CD14-positive monocyte (primary cell): ENCODE measurements around the gene PFKFB1. TPM values are rescaled to one million over a fixed set of nuclear protein-coding genes. Genes with fewer than 3 reads are reported as not detected.

ENCODE experiments used
- DNase-seq, 3 donors: peaks; one replicate each; pipeline ENCODE4 v3.0.0-alpha.2; 2011 to 2022
- H2AFZ ChIP-seq: 2 replicates; pipeline ENCODE4 v1.6.0; 2012; ENCODE audit warnings: mild to moderate bottlenecking, low read depth, low read length, inconsistent platforms; ENCODE audit not compliant: insufficient read depth, poor library complexity, severe bottlenecking
- H3K27ac ChIP-seq, 2 donors: 1 replicate in 1 of 2; 2 replicates in 1 of 2; pipeline ENCODE4 v1.5.1; 2012 to 2013; ENCODE audit warnings: low read length in 2 of 2, control low read depth in 1 of 2, inconsistent platforms in 1 of 2, low read depth in 1 of 2, mild to moderate bottlenecking in 1 of 2
- H3K27me3 ChIP-seq, 2 donors: one replicate each; pipeline versions ENCODE4 v1.6.0 to v1.6.1; 2011 to 2013; ENCODE audit warnings: low read length in 2 of 2; ENCODE audit not compliant: control insufficient read depth in 2 of 2, insufficient read depth in 2 of 2
- H3K36me3 ChIP-seq, 2 donors: replicated peaks in 1 of 2; 1 replicate in 1 of 2; 2 replicates in 1 of 2; pipeline versions ENCODE4 v1.5.1 to v1.6.1; 2012 to 2013; ENCODE audit warnings: low read length in 2 of 2, control low read depth in 1 of 2, inconsistent platforms in 1 of 2, mild to moderate bottlenecking in 1 of 2; ENCODE audit not compliant: insufficient read depth in 2 of 2, control insufficient read depth in 1 of 2
- H3K4me1 ChIP-seq, 2 donors: 1 replicate in 1 of 2; 2 replicates in 1 of 2; pipeline versions ENCODE4 v1.5.1 to v1.6.1; 2012 to 2013; ENCODE audit warnings: low read length in 2 of 2, control low read depth in 1 of 2, inconsistent platforms in 1 of 2, mild to moderate bottlenecking in 1 of 2, moderate library complexity in 1 of 2; ENCODE audit not compliant: insufficient read depth in 2 of 2, control insufficient read depth in 1 of 2
- H3K4me2 ChIP-seq: replicated peaks from 2 replicates; pipeline ENCODE3; 2012; ENCODE audit warnings: low read length, moderate library complexity, mild to moderate bottlenecking; ENCODE audit not compliant: poor library complexity, severe bottlenecking; ENCODE audit errors: extremely low read depth
- H3K4me3 ChIP-seq, 3 experiments: fragments of 200-600 bp in 1 of 3; sonication (generic) in 1 of 3; replicated peaks in 1 of 3; 1 replicate in 2 of 3; 2 replicates in 1 of 3; pipeline ENCODE4 v1.5.1; 2011 to 2013; ENCODE audit warnings: low read length in 3 of 3, mild to moderate bottlenecking in 3 of 3, control low read depth in 2 of 3, low read depth in 2 of 3, inconsistent platforms in 1 of 3, moderate library complexity in 1 of 3
- H3K79me2 ChIP-seq: 2 replicates; pipeline ENCODE4 v1.6.0; 2012; ENCODE audit warnings: mild to moderate bottlenecking, control low read depth, inconsistent platforms, low read length, moderate library complexity; ENCODE audit not compliant: insufficient read depth
- H3K9ac ChIP-seq: 2 replicates; pipeline ENCODE4 v1.6.0; 2017; ENCODE audit warnings: low read length, mild to moderate bottlenecking; ENCODE audit not compliant: insufficient read depth, poor library complexity, severe bottlenecking
- H3K9me3 ChIP-seq, 2 donors: replicated peaks in 1 of 2; 1 replicate in 1 of 2; 2 replicates in 1 of 2; pipeline versions ENCODE4 v1.5.1 to v1.6.1; 2012 to 2013; ENCODE audit warnings: low read length in 2 of 2, control low read depth in 1 of 2; ENCODE audit not compliant: control insufficient read depth in 1 of 2, insufficient read depth in 1 of 2
- H4K20me1 ChIP-seq: 2 replicates; pipeline ENCODE4 v1.6.0; 2012; ENCODE audit warnings: mild to moderate bottlenecking, low read length, control low read depth, moderate library complexity; ENCODE audit not compliant: insufficient read depth
- H3K27ac Mint-ChIP-seq, 7 donors: one replicate each; pipeline ENCODE4 v1.8.0; 2020; ENCODE audit warnings: mild to moderate bottlenecking in 7 of 7, mixed read lengths in 7 of 7, moderate library complexity in 6 of 7, inconsistent platforms in 2 of 7
- H3K27me3 Mint-ChIP-seq, 3 donors: one replicate each; pipeline ENCODE4 v1.8.0; 2021 to 2022; ENCODE audit warnings: low read depth in 3 of 3, mild to moderate bottlenecking in 3 of 3, mixed read lengths in 3 of 3, moderate library complexity in 3 of 3, inconsistent platforms in 1 of 3
- H3K36me3 Mint-ChIP-seq, 2 donors: one replicate each; pipeline ENCODE4 v1.8.0; 2020; ENCODE audit warnings: mixed read lengths in 2 of 2, inconsistent platforms in 1 of 2, mild to moderate bottlenecking in 1 of 2
- H3K4me1 Mint-ChIP-seq: one replicate; pipeline ENCODE4 v1.8.0; 2020; ENCODE audit warnings: mild to moderate bottlenecking, mixed read lengths
- H3K4me3 Mint-ChIP-seq, 2 donors: one replicate each; pipeline ENCODE4 v1.8.0; 2020; ENCODE audit warnings: mild to moderate bottlenecking in 2 of 2, mixed read lengths in 2 of 2, moderate library complexity in 1 of 2
- H3K9me3 Mint-ChIP-seq, 7 donors: one replicate each; pipeline ENCODE4 v1.8.0; 2020 to 2022; ENCODE audit warnings: mixed read lengths in 7 of 7, mild to moderate bottlenecking in 6 of 7, moderate library complexity in 6 of 7, inconsistent platforms in 2 of 7
- WGBS: methylation state at CpG from one replicate; pipeline ENCODE4 v1.1.5; 2013; ENCODE audit warnings: missing lambda C conversion rate; ENCODE audit not compliant: insufficient coverage; 5-methylcytosine and 5-hydroxymethylcytosine counted together
- intact Hi-C, 2 donors: fragments of 100-400 bp; cut with micrococcal nuclease; formaldehyde crosslinking; loops; one replicate each; pipeline versions ENCODE4 v1.15.0 to v1.15.1; 2023
- polyA plus RNA-seq, 3 donors: library from polyadenylated mRNA; depleted of rRNA in 1 of 3; unstranded in 2 of 3; stranded (reverse) in 1 of 3; fragments of 300-500 nt in 2 of 3; fragments of >200 nt in 1 of 3; fragmentation: Illumina TruSeq in 2 of 3; gene quantifications; 1 replicate in 2 of 3; 2 replicates in 1 of 3; pipeline ENCODE4 v1.2.3, GENCODE V29; 2012 to 2021
- TF ChIP-seq, protein P1 (sequence below): fragments of 200-600 bp; IDR thresholded peaks from one replicate; pipeline ENCODE4 v1.8.0; 2022; ENCODE audit warnings: antibody characterized with exemption, mild to moderate bottlenecking

Gene PFKFB1
- polyA plus RNA-seq, 3 donors, result 0.11 to 0.21 TPM; not detected in 1

DNA sequence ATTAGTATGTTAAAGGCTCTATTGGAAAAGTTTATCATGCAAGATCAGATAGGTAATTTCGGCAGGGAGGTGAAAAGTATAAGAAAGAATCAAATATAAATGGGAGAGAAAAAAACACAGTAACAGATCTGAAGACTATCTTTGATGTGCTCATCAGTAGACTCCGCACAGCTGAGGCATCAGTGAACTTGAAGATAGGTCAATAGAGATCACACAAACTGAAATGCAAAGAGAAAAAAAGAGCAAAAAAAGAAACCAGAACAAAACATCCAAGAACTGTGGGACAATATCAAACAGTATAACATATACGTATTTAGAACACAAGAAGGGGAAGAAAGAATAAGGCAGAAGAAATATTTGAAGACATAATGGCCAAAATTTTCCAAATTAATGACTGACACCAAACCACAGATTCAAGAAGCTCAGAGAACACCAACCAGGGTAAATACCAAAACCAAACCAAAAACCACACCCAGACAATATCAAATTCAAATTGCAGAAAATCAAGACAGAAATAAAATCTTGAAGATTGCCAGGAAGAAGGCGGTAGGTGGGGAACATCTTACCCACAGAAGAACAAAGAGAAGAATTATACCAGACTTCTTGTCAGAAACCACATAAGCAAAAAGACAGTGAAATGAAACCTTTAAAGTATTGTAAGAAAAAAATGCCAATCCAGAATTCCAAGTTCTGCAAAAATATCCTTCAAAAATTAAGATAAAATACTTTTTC lies 29.1 kb downstream of the PFKFB1 start:
- Mint-ChIP-seq H3K27ac (no peak overlapping the region), H3K4me3 (no peak overlapping the region), H3K27me3 (peaks cover 1 to 3% (median 1%) of the 10 kb centered on the region in 3 donors), H3K9me3 (peaks cover 0 to 5% (median 0%) of the 10 kb centered on the region in 7 donors), H3K36me3 (no peaks in the 10 kb centered on the region), H3K4me1 (no peaks in the 10 kb centered on the region)
- Histone ChIP-seq H3K4me2 (no peak overlapping the region), H3K36me3 (no peaks in the 10 kb centered on the region), H2AFZ (no peak overlapping the region), H3K27ac (no peak overlapping the region), H3K4me1 (no peaks in the 10 kb centered on the region), H3K79me2 (no peaks in the 10 kb centered on the region), H3K9ac (no peak overlapping the region), H3K27me3 (no peaks in the 10 kb centered on the region), H3K9me3 (no peaks in the 10 kb centered on the region), H3K4me3 (no peak overlapping the region), H4K20me1 (no peaks in the 10 kb centered on the region)
- TF ChIP-seq, protein P1, sequence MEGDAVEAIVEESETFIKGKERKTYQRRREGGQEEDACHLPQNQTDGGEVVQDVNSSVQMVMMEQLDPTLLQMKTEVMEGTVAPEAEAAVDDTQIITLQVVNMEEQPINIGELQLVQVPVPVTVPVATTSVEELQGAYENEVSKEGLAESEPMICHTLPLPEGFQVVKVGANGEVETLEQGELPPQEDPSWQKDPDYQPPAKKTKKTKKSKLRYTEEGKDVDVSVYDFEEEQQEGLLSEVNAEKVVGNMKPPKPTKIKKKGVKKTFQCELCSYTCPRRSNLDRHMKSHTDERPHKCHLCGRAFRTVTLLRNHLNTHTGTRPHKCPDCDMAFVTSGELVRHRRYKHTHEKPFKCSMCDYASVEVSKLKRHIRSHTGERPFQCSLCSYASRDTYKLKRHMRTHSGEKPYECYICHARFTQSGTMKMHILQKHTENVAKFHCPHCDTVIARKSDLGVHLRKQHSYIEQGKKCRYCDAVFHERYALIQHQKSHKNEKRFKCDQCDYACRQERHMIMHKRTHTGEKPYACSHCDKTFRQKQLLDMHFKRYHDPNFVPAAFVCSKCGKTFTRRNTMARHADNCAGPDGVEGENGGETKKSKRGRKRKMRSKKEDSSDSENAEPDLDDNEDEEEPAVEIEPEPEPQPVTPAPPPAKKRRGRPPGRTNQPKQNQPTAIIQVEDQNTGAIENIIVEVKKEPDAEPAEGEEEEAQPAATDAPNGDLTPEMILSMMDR, result no peak
- WGBS, result no CpG with 5 or more reads among the region's 4 CpGs
- intact Hi-C loops, result no loop called here
- DNase-seq, result no peak

DNA sequence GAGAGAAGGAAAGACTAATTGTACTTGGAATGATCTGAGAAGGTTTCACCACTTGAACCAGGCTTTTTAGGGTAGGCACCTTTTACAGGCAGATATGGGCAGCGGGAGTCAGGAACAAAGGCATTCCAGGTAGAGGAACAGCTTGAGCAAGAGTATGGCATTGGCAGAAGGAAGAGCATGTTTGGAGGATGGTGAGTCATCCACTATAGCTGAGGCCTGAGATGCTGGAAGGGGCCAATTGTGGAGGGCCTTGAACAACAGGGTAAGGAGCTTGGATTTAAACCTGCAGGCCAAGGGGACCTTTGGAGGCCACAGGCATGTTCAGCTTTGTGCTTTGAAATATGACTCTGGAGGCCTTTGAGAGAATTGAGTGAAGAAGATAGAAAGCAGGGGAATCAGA lies 32.2 kb downstream of the PFKFB1 start:
- Mint-ChIP-seq H3K4me3 (no peak overlapping the region), H3K27me3 (peaks cover under 1 to 3% (median 1%) of the 10 kb centered on the region in 3 donors), H3K36me3 (no peaks in the 10 kb centered on the region), H3K9me3 (peaks cover 0 to 4% (median 0%) of the 10 kb centered on the region in 7 donors), H3K4me1 (no peaks in the 10 kb centered on the region), H3K27ac (no peak overlapping the region)
- Histone ChIP-seq H3K27me3 (no peaks in the 10 kb centered on the region), H3K9me3 (no peaks in the 10 kb centered on the region), H3K27ac (no peak overlapping the region), H3K4me1 (no peaks in the 10 kb centered on the region), H3K36me3 (no peaks in the 10 kb centered on the region), H3K79me2 (no peaks in the 10 kb centered on the region), H2AFZ (no peak overlapping the region), H3K9ac (no peak overlapping the region), H3K4me2 (no peak overlapping the region), H4K20me1 (no peaks in the 10 kb centered on the region), H3K4me3 (no peak overlapping the region)
- no peak for DNase-seq
- TF ChIP-seq, protein P1, result no peak
- WGBS, result 91% methylated on average over 1 of the region's 1 CpG
- intact Hi-C loops, result no loop called here
